Stimulated activated CD4-positive, alpha-beta T cell treated with anti-CD3 and anti-CD28 coated beads, Interleukin-1b, Interleukin-23, amount 100 ng/mL, for 48 hours (primary cell): ENCODE data around the gene CD82.

Source experiments
- DNase-seq: peaks from one replicate; pipeline ENCODE4 v3.0.0-alpha.2; 2020

CD82 gene

GRCh38 chr11:44565211-44565952, at the start of gene CD82:
CD82 (plus strand) TSS chr11:44565663; CDS start chr11:44594663, 29,000 bp downstream.
- DNase-seq, result peak; percentile 98

- no peak for DNase-seq
Measured at GRCh38 chr11:44516688-44517507, 48.6 kb upstream of the CD82 start.

GRCh38 chr11:44517541-44517940, 47.9 kb upstream of the CD82 start:
- no peak for DNase-seq

- DNase-seq, result no peak
Measured at GRCh38 chr11:44518968-44519550, 46.4 kb upstream of the CD82 start.

GRCh38 chr11:44519989-44520737, 45.3 kb upstream of the CD82 start:
- DNase-seq, result no peak

GRCh38 chr11:44521148-44521547, 44.3 kb upstream of the CD82 start:
- DNase-seq, result no peak

GRCh38 chr11:44522294-44522693, 43.2 kb upstream of the CD82 start:
- DNase-seq, result no peak

- DNase-seq, result no peak
Measured at GRCh38 chr11:44524346-44524745, 41.1 kb upstream of the CD82 start.

GRCh38 chr11:44524751-44525201, 40.7 kb upstream of the CD82 start:
- DNase-seq, result no peak

- DNase-seq, result no peak
Measured at GRCh38 chr11:44525473-44526252, 39.8 kb upstream of the CD82 start.

- no peak for DNase-seq
Measured at GRCh38 chr11:44526438-44526837, 39.0 kb upstream of the CD82 start.

GRCh38 chr11:44527476-44527875, 38.0 kb upstream of the CD82 start:
- DNase-seq, result no peak

GRCh38 chr11:44528103-44528502, 37.4 kb upstream of the CD82 start:
- no peak for DNase-seq

GRCh38 chr11:44528581-44528980, 36.9 kb upstream of the CD82 start:
- DNase-seq, result no peak

GRCh38 chr11:44529895-44530412, 35.5 kb upstream of the CD82 start:
- no peak for DNase-seq

- DNase-seq, result peak; percentile 49
Measured at GRCh38 chr11:44530413-44531115, 34.9 kb upstream of the CD82 start.

GRCh38 chr11:44531116-44531504, 34.4 kb upstream of the CD82 start:
- no peak for DNase-seq

- no peak for DNase-seq
Measured at GRCh38 chr11:44531636-44532035, 33.8 kb upstream of the CD82 start.

- DNase-seq, result no peak
Measured at GRCh38 chr11:44532809-44533208, 32.7 kb upstream of the CD82 start.

GRCh38 chr11:44533921-44534711, 31.3 kb upstream of the CD82 start:
- no peak for DNase-seq
